ENCODE data around the gene ATP5PB.

The ATP5PB gene

GRCh38 chr1:111448482-111448917 is 764 bp upstream of the ATP5PB start:
- peak overlapping the region; percentile 90 for H3K27ac ChIP-seq
- TF ChIP-seq, protein P1, sequence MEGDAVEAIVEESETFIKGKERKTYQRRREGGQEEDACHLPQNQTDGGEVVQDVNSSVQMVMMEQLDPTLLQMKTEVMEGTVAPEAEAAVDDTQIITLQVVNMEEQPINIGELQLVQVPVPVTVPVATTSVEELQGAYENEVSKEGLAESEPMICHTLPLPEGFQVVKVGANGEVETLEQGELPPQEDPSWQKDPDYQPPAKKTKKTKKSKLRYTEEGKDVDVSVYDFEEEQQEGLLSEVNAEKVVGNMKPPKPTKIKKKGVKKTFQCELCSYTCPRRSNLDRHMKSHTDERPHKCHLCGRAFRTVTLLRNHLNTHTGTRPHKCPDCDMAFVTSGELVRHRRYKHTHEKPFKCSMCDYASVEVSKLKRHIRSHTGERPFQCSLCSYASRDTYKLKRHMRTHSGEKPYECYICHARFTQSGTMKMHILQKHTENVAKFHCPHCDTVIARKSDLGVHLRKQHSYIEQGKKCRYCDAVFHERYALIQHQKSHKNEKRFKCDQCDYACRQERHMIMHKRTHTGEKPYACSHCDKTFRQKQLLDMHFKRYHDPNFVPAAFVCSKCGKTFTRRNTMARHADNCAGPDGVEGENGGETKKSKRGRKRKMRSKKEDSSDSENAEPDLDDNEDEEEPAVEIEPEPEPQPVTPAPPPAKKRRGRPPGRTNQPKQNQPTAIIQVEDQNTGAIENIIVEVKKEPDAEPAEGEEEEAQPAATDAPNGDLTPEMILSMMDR (conservative IDR thresholded peaks at IDR 0.05): no peak

DNA sequence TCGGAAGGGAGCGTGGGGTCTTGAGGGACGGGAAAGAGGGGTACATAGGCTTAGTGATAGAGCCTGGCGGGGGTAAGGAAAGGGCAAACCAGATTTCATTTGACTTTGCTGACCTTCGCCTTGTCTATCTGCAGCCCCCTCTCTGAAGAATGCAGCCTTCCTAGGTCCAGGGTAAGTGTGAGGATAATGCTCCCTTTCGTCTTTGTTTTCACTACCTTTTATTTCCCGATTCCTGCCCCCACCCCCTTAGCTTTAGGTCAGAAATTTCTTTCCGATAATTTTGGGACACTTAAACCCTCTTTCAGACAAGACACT is 396 bp downstream of the ATP5PB start:
- TF ChIP-seq, protein P1 (conservative IDR thresholded peaks at IDR 0.05): no peak

DNA sequence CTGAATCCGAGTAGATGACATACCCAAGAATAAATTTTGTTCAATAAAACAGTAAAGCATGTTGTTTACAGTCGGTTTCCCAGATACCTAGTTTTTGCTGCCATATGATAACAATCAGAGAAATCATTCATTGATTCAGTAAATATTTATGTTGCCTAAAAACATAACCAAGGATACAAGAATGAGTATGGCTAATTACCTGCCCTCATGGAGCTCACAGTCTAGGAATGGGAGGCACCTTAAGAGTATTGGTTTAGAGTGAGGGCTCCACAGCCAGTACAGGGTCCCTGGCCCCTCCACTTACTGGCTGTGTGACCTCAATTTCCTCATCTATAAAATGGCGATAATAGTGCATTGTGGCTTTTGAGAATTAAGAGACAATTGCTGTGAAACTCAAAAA is 921 bp downstream of the ATP5PB start:
- TF ChIP-seq, protein P1 (conservative IDR thresholded peaks at IDR 0.05): no peak
- peak overlapping the region; percentile 90 for H3K27ac ChIP-seq

More for the DNA sequence above, 396 bp downstream of the ATP5PB start:
- peak overlapping the region; percentile 90 for H3K27ac ChIP-seq

- no peak overlapping the region for H3K27ac ChIP-seq
- TF ChIP-seq, protein P1 (conservative IDR thresholded peaks at IDR 0.05): no peak
These were observed 3.3 kb downstream of the ATP5PB start for GRCh38 chr1:111452581-111452980.

- TF ChIP-seq, protein P1 (conservative IDR thresholded peaks at IDR 0.05): no peak
These were observed 4.4 kb downstream of the ATP5PB start for GRCh38 chr1:111453706-111454105.

GRCh38 chr1:111454859-111455641 is 5.8 kb downstream of the ATP5PB start:
- no peak overlapping the region for H3K27ac ChIP-seq
- TF ChIP-seq, protein P1 (conservative IDR thresholded peaks at IDR 0.05): no peak

More at GRCh38 chr1:111453706-111454105, 4.4 kb downstream of the ATP5PB start:
- no peak overlapping the region for H3K27ac ChIP-seq

DNA sequence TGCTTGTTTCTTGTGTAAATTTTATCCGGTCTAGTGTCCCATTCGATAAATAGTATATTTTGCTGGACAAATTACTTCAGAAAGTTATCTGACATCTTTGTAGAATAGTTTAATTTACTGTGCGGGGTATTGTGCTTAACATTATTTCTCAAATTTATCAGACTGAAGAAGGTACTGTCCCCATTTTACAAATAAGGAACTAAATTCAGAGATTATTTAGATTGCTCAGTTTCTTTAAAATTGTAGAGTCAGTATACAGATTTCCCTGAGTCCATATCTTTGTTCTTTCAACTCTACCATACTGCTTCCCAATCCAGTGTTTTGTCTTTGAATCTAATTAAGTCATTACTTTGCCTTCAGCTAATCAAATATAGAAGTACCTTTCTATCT is 6.4 kb downstream of the ATP5PB start:
- no peak overlapping the region for H3K27ac ChIP-seq
- TF ChIP-seq, protein P1 (conservative IDR thresholded peaks at IDR 0.05): no peak
